Panc1 (cell line): ENCODE results near the gene ITGA2B. TPM values are rescaled to one million over a fixed set of nuclear protein-coding genes. Genes with fewer than 3 reads are reported as not detected.

ENCODE experiments used
- ATAC-seq: fragments of 200-7000 bp; cut with Tn5 transposase; 2 replicates; pipeline ENCODE4 v1.9.1; 2020; ENCODE audit warnings: mild to moderate bottlenecking, moderate library complexity
- BruUV-seq: library from RNA; stranded (reverse); fragments of 400-500 nt; replicated peaks from 2 replicates; lab custom pipeline; 2021; lab: Mats Ljungman, UMichigan
- CTCF ChIA-PET: fragments of 300-600 bp; sonication (Branson Sonifier 250); formaldehyde crosslinking; loops from one replicate; lab custom pipeline; 2022; ENCODE audit warnings: antibody characterized with exemption; lab: Charles Lee
- POLR2A ChIA-PET: fragments of 300-600 bp; sonication (Branson Sonifier 250); formaldehyde crosslinking; loops from one replicate; lab custom pipeline; 2022; ENCODE audit warnings: antibody characterized with exemption; lab: Charles Lee
- DNase-seq: peaks from one replicate; pipeline ENCODE4 v3.0.0-alpha.2; 2010; ENCODE audit warnings: low read depth, low spot score
- H3K27ac ChIP-seq: 2 replicates; pipeline ENCODE4 v1.5.1; 2011; ENCODE audit warnings: mild to moderate bottlenecking, low read length, inconsistent platforms
- H3K27me3 ChIP-seq: fragments of 200-500 bp; sonication (Bioruptor generic); 2 replicates; pipeline ENCODE4 v1.6.0; 2014; ENCODE audit warnings: low read length, inconsistent platforms; ENCODE audit not compliant: control insufficient read depth, insufficient read depth
- H3K36me3 ChIP-seq: fragments of 200-500 bp; sonication (Bioruptor generic); 2 replicates; pipeline ENCODE4 v1.5.1; 2014; ENCODE audit warnings: inconsistent platforms, mild to moderate bottlenecking, low read length, moderate library complexity; ENCODE audit not compliant: control insufficient read depth, insufficient read depth
- H3K4me1 ChIP-seq: 2 replicates; pipeline ENCODE4 v1.5.1; 2011; ENCODE audit warnings: inconsistent platforms, mild to moderate bottlenecking, low read length, moderate library complexity; ENCODE audit not compliant: control insufficient read depth, insufficient read depth
- H3K4me3 ChIP-seq, 2 experiments: 2 replicates each; pipeline ENCODE4 v1.5.1; 2011 to 2012; ENCODE audit warnings: low read depth in 2 of 2, low read length in 2 of 2, mild to moderate bottlenecking in 2 of 2, inconsistent platforms in 1 of 2, moderate library complexity in 1 of 2
- H3K9me3 ChIP-seq: fragments of 200-500 bp; sonication (Bioruptor generic); 2 replicates; pipeline ENCODE4 v1.5.1; 2014; ENCODE audit warnings: low read depth, mild to moderate bottlenecking, inconsistent platforms, low read length, moderate library complexity; ENCODE audit not compliant: control insufficient read depth, insufficient read depth
- POLR2AphosphoS5 ChIP-seq: IDR thresholded peaks from 2 replicates; pipeline ENCODE4 v1.6.1; 2012; ENCODE audit warnings: mild to moderate bottlenecking, low read depth, low read length, moderate library complexity
- REST ChIP-seq, 2 experiments: IDR thresholded peaks; 2 replicates each; pipeline ENCODE4 v1.6.1; 2011 to 2012; ENCODE audit warnings: low read depth in 2 of 2, control low read depth in 1 of 2, low read length in 1 of 2, mild to moderate bottlenecking in 1 of 2, moderate library complexity in 1 of 2; ENCODE audit not compliant: insufficient read depth in 1 of 2
- SIN3A ChIP-seq: IDR thresholded peaks from 2 replicates; pipeline ENCODE4 v1.6.1; 2012; ENCODE audit warnings: low read depth, mild to moderate bottlenecking, low read length, moderate library complexity, borderline replicate concordance; ENCODE audit not compliant: insufficient read depth
- TCF7L2 ChIP-seq: IDR thresholded peaks from 2 replicates; pipeline ENCODE4 v1.6.1; 2011; ENCODE audit warnings: mild to moderate bottlenecking, low read depth, low read length, inconsistent platforms
- in situ Hi-C: cut with HindIII; loops from 2 replicates; pipeline ENCODE4 v1.10.0; 2016; ENCODE audit warnings: low sequenced_read_pairs, low pct_unique_long_range_greater_than_20kb
- intact Hi-C: fragments of 100-400 bp; cut with micrococcal nuclease; formaldehyde crosslinking; loops from one replicate; pipeline ENCODE4 v1.10.0; 2022; ENCODE audit not compliant: unreplicated experiment
- total RNA-seq: library from RNA; stranded (reverse); gene quantifications from one replicate; pipeline ENCODE4 v1.2.1, GENCODE V29; 2021; ENCODE audit not compliant: unreplicated experiment
- TF ChIP-seq, protein P1 (sequence below): fragments of 450-650 bp; IDR thresholded peaks from 2 replicates; pipeline ENCODE4 v1.5.1; 2017; ENCODE audit warnings: mild to moderate bottlenecking

Gene ITGA2B
- total RNA-seq, 1 experiment from 2014 or later, result 2.4 TPM

DNA sequence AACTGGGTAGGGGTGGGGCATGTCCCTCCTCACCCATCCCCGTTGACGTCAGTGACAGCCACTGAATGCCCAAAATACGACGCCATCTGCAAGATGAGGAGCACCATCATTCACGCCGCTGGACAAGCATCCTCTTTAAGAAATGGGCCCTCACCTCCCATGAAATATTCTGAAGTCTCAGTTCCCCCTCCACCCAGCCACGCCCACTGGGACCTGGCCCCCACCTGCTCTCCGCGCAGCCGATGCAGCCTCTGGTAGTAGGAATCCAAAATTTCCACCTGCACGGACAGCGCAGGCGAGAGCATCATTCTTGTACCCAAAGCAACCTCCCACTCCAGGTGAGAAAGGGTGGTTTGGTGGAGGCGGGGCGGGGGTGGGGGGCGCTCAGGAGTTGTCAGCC is 5.6 kb downstream of the ITGA2B start:
- H3K27ac ChIP-seq, result no peak overlapping the region
- no peak for TF ChIP-seq TCF7L2
- POLR2A ChIA-PET, result no interaction called here
- no TSS peak for BruUV-seq
- no peak for ATAC-seq
- H3K4me1 ChIP-seq, result peaks cover 2% of the 10 kb centered on the region; the same call in 1 of the 2 replicates
- H3K36me3 ChIP-seq, result no peaks in the 10 kb centered on the region
- in situ Hi-C loops (no loop called here), intact Hi-C loops (no loop called here)
- DNase-seq, result no peak
- no peak overlapping the region for H3K4me3 ChIP-seq
- CTCF ChIA-PET, result no interaction called here
- H3K9me3 ChIP-seq, result no peaks in the 10 kb centered on the region
- H3K27me3 ChIP-seq, result no peaks in the 10 kb centered on the region

DNA sequence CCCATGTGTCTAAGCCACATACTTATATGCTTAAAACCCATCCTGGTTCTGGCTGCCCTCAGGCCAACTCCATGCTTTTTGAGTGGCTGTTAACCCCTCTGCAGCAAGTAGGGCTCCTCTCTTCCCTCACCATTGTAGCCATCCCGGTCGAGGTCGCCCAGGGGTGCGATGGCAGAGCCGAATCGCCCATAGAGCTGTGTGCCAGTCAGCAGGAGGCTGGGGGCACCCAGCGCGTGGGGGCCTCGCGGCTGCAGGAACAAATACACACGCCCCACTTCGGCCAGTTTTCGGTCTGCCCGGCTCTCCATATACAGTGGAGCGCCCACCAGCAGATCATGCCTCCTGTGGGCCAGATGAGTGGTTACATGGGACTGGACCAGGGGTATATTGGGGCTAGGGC is 6.1 kb downstream of the ITGA2B start:
- no TSS peak for BruUV-seq
- ChIA-PET POLR2A (no interaction called here), CTCF (no interaction called here)
- intact Hi-C loops (no loop called here), in situ Hi-C loops (no loop called here)
- H3K4me1 ChIP-seq, result peaks cover 2% of the 10 kb centered on the region; the same call in 1 of the 2 replicates
- H3K4me3 ChIP-seq, result no peak overlapping the region
- no peak for ATAC-seq
- H3K9me3 ChIP-seq, result no peaks in the 10 kb centered on the region
- DNase-seq, result no peak
- H3K36me3 ChIP-seq, result no peaks in the 10 kb centered on the region
- H3K27me3 ChIP-seq, result no peaks in the 10 kb centered on the region
- no peak overlapping the region for H3K27ac ChIP-seq
- TF ChIP-seq SIN3A (no peak), TCF7L2 (no peak), POLR2AphosphoS5 (no peak), REST (IDR thresholded peaks at IDR 0.05; ENCODE audit: insufficient read depth in 1 of 2, low read depth in 2 of 2, low read length in 1 of 2) (no peak)
- TF ChIP-seq, protein P1, sequence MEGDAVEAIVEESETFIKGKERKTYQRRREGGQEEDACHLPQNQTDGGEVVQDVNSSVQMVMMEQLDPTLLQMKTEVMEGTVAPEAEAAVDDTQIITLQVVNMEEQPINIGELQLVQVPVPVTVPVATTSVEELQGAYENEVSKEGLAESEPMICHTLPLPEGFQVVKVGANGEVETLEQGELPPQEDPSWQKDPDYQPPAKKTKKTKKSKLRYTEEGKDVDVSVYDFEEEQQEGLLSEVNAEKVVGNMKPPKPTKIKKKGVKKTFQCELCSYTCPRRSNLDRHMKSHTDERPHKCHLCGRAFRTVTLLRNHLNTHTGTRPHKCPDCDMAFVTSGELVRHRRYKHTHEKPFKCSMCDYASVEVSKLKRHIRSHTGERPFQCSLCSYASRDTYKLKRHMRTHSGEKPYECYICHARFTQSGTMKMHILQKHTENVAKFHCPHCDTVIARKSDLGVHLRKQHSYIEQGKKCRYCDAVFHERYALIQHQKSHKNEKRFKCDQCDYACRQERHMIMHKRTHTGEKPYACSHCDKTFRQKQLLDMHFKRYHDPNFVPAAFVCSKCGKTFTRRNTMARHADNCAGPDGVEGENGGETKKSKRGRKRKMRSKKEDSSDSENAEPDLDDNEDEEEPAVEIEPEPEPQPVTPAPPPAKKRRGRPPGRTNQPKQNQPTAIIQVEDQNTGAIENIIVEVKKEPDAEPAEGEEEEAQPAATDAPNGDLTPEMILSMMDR, result no peak

DNA sequence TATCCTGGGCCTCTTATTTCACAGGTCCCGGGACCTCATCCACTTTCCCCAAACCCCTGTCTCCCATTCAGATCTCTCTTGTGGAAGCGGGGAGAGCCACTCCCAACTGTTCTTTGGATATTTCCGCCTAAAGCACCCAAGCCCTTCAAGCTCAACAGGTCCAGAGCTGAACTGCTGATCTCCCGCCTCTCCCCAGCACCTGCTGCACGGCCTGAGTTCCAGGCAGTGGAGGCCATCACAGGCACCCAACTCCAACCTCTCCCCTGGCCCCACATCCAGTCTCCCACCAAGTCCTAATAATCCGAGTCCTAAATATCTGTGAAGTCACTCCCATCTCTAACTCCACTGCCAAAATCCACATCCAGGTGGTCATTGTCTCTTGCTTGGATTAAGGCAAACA is 6.5 kb downstream of the ITGA2B start:
- no TSS peak for BruUV-seq
- Histone ChIP-seq H3K27me3 (no peaks in the 10 kb centered on the region), H3K27ac (no peak overlapping the region), H3K4me1 (peaks cover 2% of the 10 kb centered on the region; the same call in 1 of the 2 replicates), H3K36me3 (no peaks in the 10 kb centered on the region), H3K4me3 (no peak overlapping the region), H3K9me3 (no peaks in the 10 kb centered on the region)
- no peak for TF ChIP-seq TCF7L2
- TF ChIP-seq SIN3A, result no peak
- no peak for TF ChIP-seq POLR2AphosphoS5
- TF ChIP-seq REST (IDR thresholded peaks at IDR 0.05; ENCODE audit: insufficient read depth in 1 of 2, low read depth in 2 of 2, low read length in 1 of 2), result no peak
- TF ChIP-seq, protein P1, result no peak
- ChIA-PET CTCF (no interaction called here), POLR2A (no interaction called here)
- in situ Hi-C loops (no loop called here), intact Hi-C loops (no loop called here)
- ATAC-seq, result no peak
- DNase-seq, result no peak
